Gastrocnemius medialis (tissue), 4 donors: ENCODE measurements around the gene SLAIN2. TPM values are rescaled to one million over a fixed set of nuclear protein-coding genes. Genes with fewer than 3 reads are reported as not detected.
A peak's percentile ranks its signal among the peaks of the same experiment; 100 is the strongest.
"Not testable (repeated sequence)": the region's sequence is repeated elsewhere in the genome, so short reads cannot be mapped to it uniquely, and the experiment has no call there.

Experiments
- ATAC-seq, 2 donors: fragments of 150-250 bp; one replicate each; pipeline ENCODE4 v1.9.1; 2016
- DNase-seq, 2 donors: peaks; one replicate each; pipeline ENCODE4 v3.0.0-alpha.2; 2019
- H3K27ac ChIP-seq, 4 donors: fragments of 200-600 bp; sonication (generic); 1 replicate in 1 of 4; 2 replicates in 3 of 4; pipeline ENCODE4 v1.5.1; 2016 to 2018; ENCODE audit warnings: mild to moderate bottlenecking in 2 of 4, moderate library complexity in 1 of 4
- H3K27me3 ChIP-seq, 3 donors: fragments of 200-600 bp; sonication (generic) in 2 of 3; 1 replicate in 1 of 3; 2 replicates in 2 of 3; pipeline versions ENCODE4 v1.5.1 to v1.6.0; 2016 to 2019; ENCODE audit warnings: mild to moderate bottlenecking in 1 of 3, moderate library complexity in 1 of 3
- H3K36me3 ChIP-seq, 2 donors: fragments of 200-600 bp; sonication (generic) in 1 of 2; one replicate each; pipeline ENCODE4 v1.5.1; 2017 to 2018
- H3K4me1 ChIP-seq, 2 donors: fragments of 200-600 bp; sonication (generic) in 1 of 2; one replicate each; pipeline ENCODE4 v1.5.1; 2016 to 2017; ENCODE audit warnings: mild to moderate bottlenecking in 2 of 2
- H3K4me3 ChIP-seq, 4 donors: fragments of 200-600 bp; sonication (generic) in 3 of 4; 1 replicate in 1 of 4; 2 replicates in 3 of 4; pipeline ENCODE4 v1.5.1; 2016 to 2019; ENCODE audit warnings: mild to moderate bottlenecking in 2 of 4
- H3K9me3 ChIP-seq, 3 donors: fragments of 200-600 bp; sonication (generic) in 2 of 3; 1 replicate in 1 of 3; 2 replicates in 2 of 3; pipeline ENCODE4 v1.5.1; 2016 to 2019
- CTCF ChIP-seq, 5 experiments: fragments of 450-650 bp in 3 of 5; fragments of 200-600 bp in 2 of 5; sonication (generic) in 2 of 5; IDR thresholded peaks in 4 of 5; conservative IDR thresholded peaks in 1 of 5; 1 replicate in 4 of 5; 2 replicates in 1 of 5; pipeline ENCODE4 v1.5.1; 2016 to 2019; ENCODE audit warnings: antibody characterized with exemption in 5 of 5, mild to moderate bottlenecking in 3 of 5, moderate library complexity in 3 of 5
- POLR2A ChIP-seq, 2 donors: fragments of 450-650 bp; IDR thresholded peaks; one replicate each; pipeline ENCODE4 v1.6.1; 2017; ENCODE audit warnings: antibody characterized with exemption in 2 of 2, mild to moderate bottlenecking in 2 of 2, moderate library complexity in 2 of 2
- in situ Hi-C, 4 donors: fragments of 200-750 bp; cut with MboI; loops; one replicate each; pipeline versions ENCODE4 v1.15.0 to v1.8.0; 2017; ENCODE audit warnings: low sequenced_read_pairs in 4 of 4
- intact Hi-C: fragments of 100-400 bp; cut with DNase I; formaldehyde crosslinking; loops from one replicate; pipeline ENCODE4 v1.15.1; 2023; ENCODE audit warnings: low total_unique reads
- total RNA-seq, 4 donors: library from RNA; depleted of rRNA; stranded (reverse); fragments of >200 nt; gene quantifications; one replicate each; pipeline versions ENCODE4 v1.1.0 to v1.2.3, GENCODE V29; 2016

SLAIN2 gene
- total RNA-seq = 100 to 1,000 TPM in 3 of 4 donors, 10 to 100 TPM in 1; 64.3 to 211 (median 138) TPM

GRCh38 chr4:48340965-48341775 is at the start of gene SLAIN2:
Gene SLAIN2 (plus strand): TSS chr4:48341529. CDS start chr4:48341740, 211 bp downstream.
- intact Hi-C loops = loop anchor here (1.0 to 10.0 kb wide), 5 partner anchors 10 to 876 kb away; partner anchors contain the start of genes COMMD8, FRYL, OCIAD1 and TEC
- Histone ChIP-seq H3K9me3 (no peaks in the 10 kb centered on the region), H3K36me3 (no peaks in the 10 kb centered on the region), H3K4me1 (peaks cover 50 to 57% of the 10 kb centered on the region in 2 donors), H3K4me3 (peak within 1 kb of the TSS; percentile 75 to 97 (median 90)), H3K27ac (peak within 1 kb of the TSS; percentile 95 to 99 (median 97)), H3K27me3 (no peaks in the 10 kb centered on the region)
- DNase-seq = peak; percentile 99
- in situ Hi-C loops = loop anchor here in 3 of 4 donors (25.0 kb wide), 2 partner anchors 446 to 496 kb away; partner anchors contain the start of genes FRYL (in 2 of the 3) and OCIAD1 (in 1 of the 3)
- ATAC-seq = peak; percentile 85 to 90
- TF ChIP-seq POLR2A (IDR thresholded peaks at IDR 0.05) (peak; percentile 89 to 91), CTCF (IDR thresholded peaks at IDR 0.05 in 4 of 5, conservative IDR thresholded peaks at IDR 0.05 in 1 of 5) (peak; percentile 14 to 66 (median 47))

GRCh38 chr4:48292218-48292790 is 49.0 kb upstream of the SLAIN2 start:
- DNase-seq, H3K4me1 ChIP-seq, in situ Hi-C loops, H3K9me3 ChIP-seq, H3K27me3 ChIP-seq, H3K36me3 ChIP-seq, H3K4me3 ChIP-seq, H3K27ac ChIP-seq, intact Hi-C loops, ATAC-seq: not testable (repeated sequence)

- ATAC-seq = no peak
- intact Hi-C loops = no loop called here
- H3K27ac ChIP-seq = no peak overlapping the region
These were observed 46.2 kb upstream of the SLAIN2 start for GRCh38 chr4:48295116-48295515.

GRCh38 chr4:48296365-48296764 is 45.0 kb upstream of the SLAIN2 start:
- in situ Hi-C loops (no loop called here), intact Hi-C loops (no loop called here)
- Histone ChIP-seq H3K27ac (no peak overlapping the region), H3K4me1 (no peaks in the 10 kb centered on the region), H3K36me3 (no peaks in the 10 kb centered on the region), H3K9me3 (no peaks in the 10 kb centered on the region), H3K27me3 (no peaks in the 10 kb centered on the region), H3K4me3 (no peak overlapping the region)
- TF ChIP-seq CTCF (IDR thresholded peaks at IDR 0.05 in 4 of 5, conservative IDR thresholded peaks at IDR 0.05 in 1 of 5) (no peak), POLR2A (IDR thresholded peaks at IDR 0.05) (no peak)
- ATAC-seq (no peak), DNase-seq (no peak)

More at GRCh38 chr4:48295116-48295515, 46.2 kb upstream of the SLAIN2 start:
- no peak for DNase-seq
- no peaks in the 10 kb centered on the region for H3K27me3 ChIP-seq
- H3K9me3 ChIP-seq = no peaks in the 10 kb centered on the region
- no peaks in the 10 kb centered on the region for H3K4me1 ChIP-seq
- H3K4me3 ChIP-seq = no peak overlapping the region
- H3K36me3 ChIP-seq = no peaks in the 10 kb centered on the region
- in situ Hi-C loops = no loop called here
- TF ChIP-seq CTCF (IDR thresholded peaks at IDR 0.05 in 4 of 5, conservative IDR thresholded peaks at IDR 0.05 in 1 of 5) = no peak
- TF ChIP-seq POLR2A (IDR thresholded peaks at IDR 0.05) = no peak

- H3K36me3 ChIP-seq = no peaks in the 10 kb centered on the region
- no peaks in the 10 kb centered on the region for H3K4me1 ChIP-seq
- intact Hi-C loops (no loop called here), in situ Hi-C loops (no loop called here)
- DNase-seq (no peak), ATAC-seq (no peak)
- H3K27ac ChIP-seq = no peak overlapping the region
- H3K9me3 ChIP-seq = no peaks in the 10 kb centered on the region
- no peaks in the 10 kb centered on the region for H3K27me3 ChIP-seq
- no peak overlapping the region for H3K4me3 ChIP-seq
- no peak for TF ChIP-seq POLR2A (IDR thresholded peaks at IDR 0.05)
- no peak for TF ChIP-seq CTCF (IDR thresholded peaks at IDR 0.05 in 4 of 5, conservative IDR thresholded peaks at IDR 0.05 in 1 of 5)
These were observed 44.0 kb upstream of the SLAIN2 start for GRCh38 chr4:48297256-48297846.
